ENCODE results near the gene AGMO.

DNA sequence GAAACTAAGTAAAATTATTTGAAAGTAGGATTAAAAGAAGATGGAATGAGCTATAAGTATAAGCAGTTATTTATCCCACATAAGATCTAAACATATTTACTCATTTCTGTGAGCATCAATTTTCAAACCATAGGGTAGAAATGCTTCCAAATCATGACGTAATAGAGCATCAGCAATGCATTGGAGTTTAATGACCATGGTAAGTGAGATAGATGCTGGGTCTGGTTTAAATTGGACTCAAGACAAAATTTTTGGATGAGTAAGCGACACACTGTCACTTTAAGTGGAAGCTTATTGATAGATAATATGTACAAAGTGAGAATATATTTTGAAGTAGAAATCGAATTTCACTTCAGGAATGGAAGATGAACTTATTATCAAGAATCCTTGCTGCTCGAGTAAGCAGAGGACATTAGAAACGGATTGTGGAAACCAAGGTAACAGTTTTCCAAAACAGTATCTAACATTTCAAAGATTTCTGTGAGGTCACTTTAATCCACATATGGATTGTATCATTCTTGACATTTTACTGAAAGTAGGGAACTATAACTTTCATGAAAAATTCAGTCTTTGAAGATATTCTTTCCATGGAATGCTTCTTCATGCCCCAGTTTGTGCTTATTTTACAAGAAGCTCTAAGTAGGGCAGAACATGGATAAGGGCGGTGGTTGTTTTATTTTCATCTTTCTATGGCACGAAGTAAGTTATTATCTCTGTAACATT, 85.8 kb downstream of the AGMO start:
- TF ChIP-seq, protein P1, sequence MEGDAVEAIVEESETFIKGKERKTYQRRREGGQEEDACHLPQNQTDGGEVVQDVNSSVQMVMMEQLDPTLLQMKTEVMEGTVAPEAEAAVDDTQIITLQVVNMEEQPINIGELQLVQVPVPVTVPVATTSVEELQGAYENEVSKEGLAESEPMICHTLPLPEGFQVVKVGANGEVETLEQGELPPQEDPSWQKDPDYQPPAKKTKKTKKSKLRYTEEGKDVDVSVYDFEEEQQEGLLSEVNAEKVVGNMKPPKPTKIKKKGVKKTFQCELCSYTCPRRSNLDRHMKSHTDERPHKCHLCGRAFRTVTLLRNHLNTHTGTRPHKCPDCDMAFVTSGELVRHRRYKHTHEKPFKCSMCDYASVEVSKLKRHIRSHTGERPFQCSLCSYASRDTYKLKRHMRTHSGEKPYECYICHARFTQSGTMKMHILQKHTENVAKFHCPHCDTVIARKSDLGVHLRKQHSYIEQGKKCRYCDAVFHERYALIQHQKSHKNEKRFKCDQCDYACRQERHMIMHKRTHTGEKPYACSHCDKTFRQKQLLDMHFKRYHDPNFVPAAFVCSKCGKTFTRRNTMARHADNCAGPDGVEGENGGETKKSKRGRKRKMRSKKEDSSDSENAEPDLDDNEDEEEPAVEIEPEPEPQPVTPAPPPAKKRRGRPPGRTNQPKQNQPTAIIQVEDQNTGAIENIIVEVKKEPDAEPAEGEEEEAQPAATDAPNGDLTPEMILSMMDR (IDR thresholded peaks at IDR 0.05; ENCODE audit: low read depth, low read length), result no peak
- TF ChIP-seq EZH2phosphoT487 (IDR thresholded peaks at IDR 0.05; ENCODE audit: low read depth), result no peak

Measured in OCI-LY3 (cell line).